HCT116 (cell line): ENCODE data around the gene NAALADL2.

Source experiments
- CTCF ChIP-seq, 3 experiments: fragments of 200-600 bp in 1 of 3; sonication (generic) in 1 of 3; IDR thresholded peaks in 2 of 3; conservative IDR thresholded peaks in 1 of 3; 2 replicates each; pipeline ENCODE4 v1.5.1; 2012 to 2017; ENCODE audit warnings: low read depth in 2 of 3, low read length in 2 of 3, antibody characterized with exemption in 1 of 3, borderline replicate concordance in 1 of 3, control low read depth in 1 of 3, mild to moderate bottlenecking in 1 of 3, mixed read lengths in 1 of 3, mixed run types in 1 of 3, moderate library complexity in 1 of 3; ENCODE audit not compliant: insufficient read depth in 1 of 3
- EZH2 ChIP-seq: fragments of 200-600 bp; sonication (generic); IDR thresholded peaks from 2 replicates; pipeline ENCODE4 v1.6.1; 2017; ENCODE audit warnings: antibody characterized with exemption, mixed run types
- POLR2A ChIP-seq: IDR thresholded peaks from 2 replicates; pipeline ENCODE4 v1.7.0; 2011; ENCODE audit warnings: borderline replicate concordance; ENCODE audit not compliant: insufficient read depth, insufficient read length; ENCODE audit errors: extremely low read depth
- SRF ChIP-seq: IDR thresholded peaks from 2 replicates; pipeline ENCODE4 v1.6.1; 2012; ENCODE audit warnings: low read depth
- TF ChIP-seq, protein P1 (sequence below): IDR thresholded peaks from 2 replicates; pipeline ENCODE4 v1.6.1; 2012; ENCODE audit warnings: low read depth

- TF ChIP-seq CTCF (IDR thresholded peaks at IDR 0.05 in 2 of 3, conservative IDR thresholded peaks at IDR 0.05 in 1 of 3; ENCODE audit: borderline replicate concordance in 1 of 3, insufficient read depth in 1 of 3, low read depth in 2 of 3, low read length in 2 of 3) = no peak
- no peak for TF ChIP-seq POLR2A
- no peak for TF ChIP-seq EZH2
- TF ChIP-seq, protein P1, sequence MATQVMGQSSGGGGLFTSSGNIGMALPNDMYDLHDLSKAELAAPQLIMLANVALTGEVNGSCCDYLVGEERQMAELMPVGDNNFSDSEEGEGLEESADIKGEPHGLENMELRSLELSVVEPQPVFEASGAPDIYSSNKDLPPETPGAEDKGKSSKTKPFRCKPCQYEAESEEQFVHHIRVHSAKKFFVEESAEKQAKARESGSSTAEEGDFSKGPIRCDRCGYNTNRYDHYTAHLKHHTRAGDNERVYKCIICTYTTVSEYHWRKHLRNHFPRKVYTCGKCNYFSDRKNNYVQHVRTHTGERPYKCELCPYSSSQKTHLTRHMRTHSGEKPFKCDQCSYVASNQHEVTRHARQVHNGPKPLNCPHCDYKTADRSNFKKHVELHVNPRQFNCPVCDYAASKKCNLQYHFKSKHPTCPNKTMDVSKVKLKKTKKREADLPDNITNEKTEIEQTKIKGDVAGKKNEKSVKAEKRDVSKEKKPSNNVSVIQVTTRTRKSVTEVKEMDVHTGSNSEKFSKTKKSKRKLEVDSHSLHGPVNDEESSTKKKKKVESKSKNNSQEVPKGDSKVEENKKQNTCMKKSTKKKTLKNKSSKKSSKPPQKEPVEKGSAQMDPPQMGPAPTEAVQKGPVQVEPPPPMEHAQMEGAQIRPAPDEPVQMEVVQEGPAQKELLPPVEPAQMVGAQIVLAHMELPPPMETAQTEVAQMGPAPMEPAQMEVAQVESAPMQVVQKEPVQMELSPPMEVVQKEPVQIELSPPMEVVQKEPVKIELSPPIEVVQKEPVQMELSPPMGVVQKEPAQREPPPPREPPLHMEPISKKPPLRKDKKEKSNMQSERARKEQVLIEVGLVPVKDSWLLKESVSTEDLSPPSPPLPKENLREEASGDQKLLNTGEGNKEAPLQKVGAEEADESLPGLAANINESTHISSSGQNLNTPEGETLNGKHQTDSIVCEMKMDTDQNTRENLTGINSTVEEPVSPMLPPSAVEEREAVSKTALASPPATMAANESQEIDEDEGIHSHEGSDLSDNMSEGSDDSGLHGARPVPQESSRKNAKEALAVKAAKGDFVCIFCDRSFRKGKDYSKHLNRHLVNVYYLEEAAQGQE = no peak
- TF ChIP-seq SRF = no peak
These were observed 387.1 kb downstream of the NAALADL2 start for GRCh38 chr3:175246234-175246633.
